Mononuclear cell (primary cell): Measurements from ENCODE around the gene RNF11. TPM values are rescaled to one million over a fixed set of nuclear protein-coding genes. Genes with fewer than 3 reads are reported as not detected.
"Not testable (repeated sequence)": the region's sequence is repeated elsewhere in the genome, so short reads cannot be mapped to it uniquely, and the experiment has no call there.

Experiments used
- H3K27me3 ChIP-seq: 2 replicates; pipeline ENCODE4 v1.6.0; 2011; ENCODE audit warnings: low read length, control low read depth; ENCODE audit not compliant: insufficient read depth
- H3K4me1 ChIP-seq: 2 replicates; pipeline ENCODE4 v1.5.1; 2011; ENCODE audit warnings: mild to moderate bottlenecking, low read length, control low read depth; ENCODE audit not compliant: insufficient read depth
- H3K4me3 ChIP-seq: 2 replicates; pipeline ENCODE4 v1.5.1; 2011; ENCODE audit warnings: mild to moderate bottlenecking, low read length, moderate library complexity
- H3K9me3 ChIP-seq: 2 replicates; pipeline ENCODE4 v1.5.1; 2011; ENCODE audit warnings: low read depth, mild to moderate bottlenecking, control low read depth, low read length
- total RNA-seq: library from RNA; depleted of rRNA; stranded (reverse); fragments of >200 nt; gene quantifications from one replicate; pipeline ENCODE4 v1.2.3, GENCODE V29; 2012

Gene RNF11
- total RNA-seq, 1 donor: 134 TPM

GRCh38 chr1:51218570-51218969 is 17.5 kb upstream of the RNF11 start:
- no peaks in the 10 kb centered on the region for H3K9me3 ChIP-seq
- H3K4me1 ChIP-seq: peaks cover 21% of the 10 kb centered on the region
- no peak overlapping the region for H3K4me3 ChIP-seq
- no peaks in the 10 kb centered on the region for H3K27me3 ChIP-seq

DNA sequence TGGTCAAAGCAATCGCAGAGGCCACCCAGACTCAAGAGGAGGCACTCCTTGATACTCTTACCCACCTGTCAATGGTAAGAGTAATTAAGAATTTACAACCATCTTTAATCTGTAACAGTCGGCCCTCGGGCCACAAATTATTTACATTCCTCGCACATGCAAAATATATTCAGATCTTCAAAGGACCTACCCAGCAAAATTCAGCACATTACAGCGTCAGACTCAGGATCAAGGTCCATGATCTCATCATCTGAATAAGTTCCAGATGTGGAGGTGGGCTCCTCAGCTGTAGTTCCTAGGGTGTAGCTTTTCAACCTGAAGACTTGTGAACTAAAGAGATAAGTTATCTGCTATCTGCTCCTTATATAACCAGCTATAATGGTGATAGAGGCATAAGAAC is 17.1 kb upstream of the RNF11 start:
- Histone ChIP-seq H3K27me3 (no peaks in the 10 kb centered on the region), H3K9me3 (no peaks in the 10 kb centered on the region), H3K4me1 (peaks cover 16% of the 10 kb centered on the region), H3K4me3 (no peak overlapping the region)

- H3K9me3 ChIP-seq, H3K4me1 ChIP-seq, H3K27me3 ChIP-seq, H3K4me3 ChIP-seq: not testable (repeated sequence)
Measured at GRCh38 chr1:51221529-51221928, 14.5 kb upstream of the RNF11 start.

GRCh38 chr1:51222136-51222787 is 13.8 kb upstream of the RNF11 start:
- no peak overlapping the region for H3K4me3 ChIP-seq
- no peaks in the 10 kb centered on the region for H3K27me3 ChIP-seq
- H3K9me3 ChIP-seq: no peaks in the 10 kb centered on the region
- H3K4me1 ChIP-seq: no peaks in the 10 kb centered on the region

DNA sequence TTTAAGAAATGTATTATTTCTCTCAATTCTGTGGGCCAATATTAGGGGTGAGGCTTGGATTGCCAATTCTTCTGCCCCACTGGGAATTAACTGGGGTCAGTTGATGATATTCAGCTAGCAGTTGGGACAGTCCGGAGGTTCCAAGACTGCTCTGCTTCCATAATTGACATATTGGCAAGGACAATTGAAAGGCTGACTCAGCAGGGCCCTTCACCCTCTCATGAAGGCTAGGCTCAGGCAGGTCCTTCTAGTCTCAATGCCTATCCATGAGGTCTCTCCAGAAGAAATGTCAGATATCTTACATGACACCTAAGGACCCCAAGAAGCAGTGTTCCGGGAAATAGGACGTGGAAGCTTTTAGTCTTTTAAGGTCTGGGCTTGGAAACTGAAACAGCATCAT is 13.3 kb upstream of the RNF11 start:
- no peaks in the 10 kb centered on the region for H3K4me1 ChIP-seq
- no peaks in the 10 kb centered on the region for H3K27me3 ChIP-seq
- no peak overlapping the region for H3K4me3 ChIP-seq
- no peaks in the 10 kb centered on the region for H3K9me3 ChIP-seq

DNA sequence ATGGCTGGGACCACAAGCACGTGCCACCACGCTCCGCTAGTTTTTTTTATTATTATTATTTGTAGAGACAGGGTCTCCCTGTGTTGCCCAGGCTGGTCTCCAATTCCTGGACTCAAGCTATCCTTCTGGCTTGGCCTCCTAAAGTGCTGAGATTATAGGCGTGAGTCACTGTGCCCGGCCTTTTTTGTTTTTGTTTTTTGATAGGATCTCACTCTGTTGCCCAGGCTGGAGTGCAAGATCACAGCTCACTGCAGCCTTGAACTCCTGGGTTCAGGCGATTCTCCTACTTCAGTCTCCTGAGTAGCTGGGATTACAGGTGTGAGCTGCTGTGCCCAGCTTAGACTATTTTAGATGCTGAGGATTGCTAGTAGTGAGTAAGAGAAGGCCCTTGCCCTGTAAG is 11.8 kb upstream of the RNF11 start:
- Histone ChIP-seq H3K9me3 (no peaks in the 10 kb centered on the region), H3K4me1 (no peaks in the 10 kb centered on the region), H3K4me3 (no peak overlapping the region), H3K27me3 (no peaks in the 10 kb centered on the region)

DNA sequence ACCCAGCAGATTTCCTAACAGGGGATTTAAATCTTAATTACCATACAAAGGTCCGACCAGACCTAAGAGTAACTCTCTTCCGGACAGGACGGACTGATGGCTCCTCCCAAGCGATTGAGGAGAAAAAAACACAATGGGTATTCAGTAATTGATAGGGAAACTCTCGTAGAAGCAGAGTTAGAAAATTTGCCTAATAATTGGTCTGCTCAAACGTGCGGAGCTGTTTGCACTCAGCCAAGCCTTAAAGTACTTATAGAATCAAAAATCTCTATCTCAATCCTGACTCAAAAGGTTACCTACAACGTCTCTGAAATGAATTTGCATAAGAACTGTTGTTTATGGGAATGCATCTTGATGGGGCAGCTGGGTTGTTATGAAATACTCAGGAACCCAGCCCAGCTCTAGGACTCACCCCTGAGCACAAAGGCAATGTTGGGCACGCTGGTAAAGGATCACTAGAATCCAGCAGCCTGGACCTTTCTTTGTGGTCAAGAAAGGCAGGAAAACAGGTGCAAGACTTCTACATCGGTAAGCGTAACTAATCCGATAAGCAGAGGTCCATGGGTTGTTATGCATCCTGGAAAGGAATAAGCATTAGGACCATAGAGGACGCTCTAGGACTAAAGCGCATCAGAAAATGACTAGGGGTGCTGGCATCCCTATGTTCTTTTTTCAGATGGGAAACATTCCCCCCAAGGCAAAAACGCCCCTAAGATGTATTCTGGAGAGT is 8.7 kb upstream of the RNF11 start:
- H3K4me1 ChIP-seq, H3K4me3 ChIP-seq, H3K27me3 ChIP-seq, H3K9me3 ChIP-seq: not testable (repeated sequence)

- H3K27me3 ChIP-seq, H3K4me3 ChIP-seq, H3K4me1 ChIP-seq, H3K9me3 ChIP-seq: not testable (repeated sequence)
Measured at GRCh38 chr1:51228471-51228870, 7.6 kb upstream of the RNF11 start.

GRCh38 chr1:51230501-51231078 is 5.5 kb upstream of the RNF11 start:
- no peak overlapping the region for H3K4me3 ChIP-seq
- peaks cover 19% of the 10 kb centered on the region for H3K4me1 ChIP-seq
- H3K9me3 ChIP-seq: no peaks in the 10 kb centered on the region
- H3K27me3 ChIP-seq: no peaks in the 10 kb centered on the region

- Histone ChIP-seq H3K27me3 (no peaks in the 10 kb centered on the region), H3K4me3 (no peak overlapping the region), H3K9me3 (no peaks in the 10 kb centered on the region), H3K4me1 (peaks cover 23% of the 10 kb centered on the region)
Measured at GRCh38 chr1:51231120-51231519, 5.0 kb upstream of the RNF11 start.

- peaks cover 23% of the 10 kb centered on the region for H3K4me1 ChIP-seq
- H3K27me3 ChIP-seq: no peaks in the 10 kb centered on the region
- H3K4me3 ChIP-seq: no peak overlapping the region
- H3K9me3 ChIP-seq: no peaks in the 10 kb centered on the region
Measured at GRCh38 chr1:51231896-51232295, 4.2 kb upstream of the RNF11 start.

GRCh38 chr1:51234236-51234635 is 1.8 kb upstream of the RNF11 start:
- peaks cover 34% of the 10 kb centered on the region for H3K4me1 ChIP-seq
- H3K9me3 ChIP-seq, H3K27me3 ChIP-seq, H3K4me3 ChIP-seq: not testable (repeated sequence)

- Histone ChIP-seq H3K4me3 (no peak overlapping the region), H3K27me3 (no peaks in the 10 kb centered on the region)
Measured at GRCh38 chr1:51234721-51235425, 1.2 kb upstream of the RNF11 start.

GRCh38 chr1:51236531-51237350 is 668 bp downstream of the RNF11 start:
- Histone ChIP-seq H3K9me3 (no peaks in the 10 kb centered on the region), H3K4me1 (peaks cover 46% of the 10 kb centered on the region), H3K4me3 (peak overlapping the region; percentile 97), H3K27me3 (no peaks in the 10 kb centered on the region)

More at GRCh38 chr1:51234721-51235425, 1.2 kb upstream of the RNF11 start:
- no peaks in the 10 kb centered on the region for H3K9me3 ChIP-seq
- peaks cover 34% of the 10 kb centered on the region for H3K4me1 ChIP-seq
